CMK (cell line): ENCODE measurements around the gene UBAP1.
"Not testable (repeated sequence)": the region's sequence is repeated elsewhere in the genome, so short reads cannot be mapped to it uniquely, and the experiment has no call there.

Source experiments
- DNase-seq: peaks from one replicate; pipeline ENCODE4 v3.0.0-alpha.2; 2010; ENCODE audit warnings: low read depth

UBAP1 gene

DNA sequence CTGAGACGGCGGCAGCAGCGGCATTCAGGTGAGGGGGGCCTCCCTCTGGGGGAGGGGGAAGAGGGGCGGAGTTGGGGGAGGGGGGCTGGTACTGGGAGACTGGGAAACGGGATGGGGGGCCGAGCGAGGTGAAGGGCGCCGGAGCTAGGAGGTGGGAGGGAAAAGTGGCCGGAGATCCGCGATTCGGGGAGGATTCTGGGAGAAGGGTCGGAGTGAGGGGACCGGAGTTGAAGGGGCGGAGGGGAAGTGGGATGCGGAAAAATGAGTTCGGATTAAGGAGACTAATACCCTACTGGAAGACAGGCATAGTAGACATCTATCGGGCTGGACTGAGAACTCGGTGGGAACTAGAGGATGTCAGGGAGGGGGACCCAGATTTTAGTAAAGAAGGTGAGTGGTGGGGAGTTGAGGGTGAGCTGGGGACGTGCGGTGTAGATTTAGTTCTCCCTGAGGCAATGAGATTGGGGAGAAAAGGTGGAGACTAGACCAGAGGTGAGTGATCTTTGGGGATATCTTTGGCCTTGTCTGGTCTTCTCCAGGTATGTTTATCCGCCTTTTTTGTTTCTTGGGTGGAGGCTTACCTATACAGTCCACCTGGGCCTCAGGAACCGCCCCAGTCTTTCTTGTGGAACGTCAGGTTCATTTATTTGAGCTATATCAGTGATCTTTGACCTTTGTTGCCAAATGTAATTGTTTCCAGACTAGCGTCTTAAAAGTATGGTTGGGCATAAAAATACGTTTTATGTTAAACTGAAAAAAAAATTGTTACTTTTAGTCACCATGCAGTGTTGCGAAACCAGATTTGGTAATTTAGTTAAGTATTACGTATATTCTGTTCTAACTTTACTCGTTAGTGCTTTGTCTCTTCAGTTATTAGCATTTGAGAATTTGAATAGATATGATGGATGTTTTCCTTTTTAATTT is 632 bp downstream of the UBAP1 start:
- peak; percentile 35 for DNase-seq

DNA sequence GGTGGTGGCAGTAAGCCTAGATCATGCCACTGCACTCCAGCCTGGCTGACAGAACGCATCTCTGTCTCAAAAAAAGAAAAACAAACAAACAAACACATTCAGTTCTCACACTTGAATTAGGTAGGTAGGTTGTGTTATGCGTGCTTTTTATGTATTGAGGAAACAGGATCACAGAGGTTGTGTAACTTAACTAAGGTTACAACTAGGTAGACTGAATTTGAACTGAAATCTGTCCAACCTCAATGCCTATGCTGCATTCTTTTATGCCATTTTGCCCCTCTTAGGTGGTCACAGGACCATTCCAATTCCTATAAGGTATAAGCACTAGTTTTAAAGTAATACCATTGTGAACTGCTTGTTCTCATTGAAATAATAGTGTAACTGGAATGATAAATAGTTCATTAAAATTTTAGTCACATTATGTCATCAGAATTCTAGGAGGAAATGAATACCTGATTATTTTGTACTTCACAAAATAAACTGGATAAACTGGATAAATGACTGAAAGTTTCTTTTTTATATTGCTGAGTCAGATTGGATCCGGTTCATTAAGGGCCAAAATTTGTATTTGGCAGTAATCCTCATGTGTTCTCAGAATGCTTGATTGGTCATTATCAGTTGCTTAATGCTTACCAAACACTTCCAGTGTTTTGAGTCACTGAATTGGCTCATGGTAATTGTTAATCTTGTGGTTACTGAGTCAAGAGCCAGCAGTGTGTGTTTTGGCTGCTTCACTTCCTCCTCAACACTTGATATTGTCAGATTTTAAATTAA is 7.1 kb downstream of the UBAP1 start:
- no peak for DNase-seq

DNA sequence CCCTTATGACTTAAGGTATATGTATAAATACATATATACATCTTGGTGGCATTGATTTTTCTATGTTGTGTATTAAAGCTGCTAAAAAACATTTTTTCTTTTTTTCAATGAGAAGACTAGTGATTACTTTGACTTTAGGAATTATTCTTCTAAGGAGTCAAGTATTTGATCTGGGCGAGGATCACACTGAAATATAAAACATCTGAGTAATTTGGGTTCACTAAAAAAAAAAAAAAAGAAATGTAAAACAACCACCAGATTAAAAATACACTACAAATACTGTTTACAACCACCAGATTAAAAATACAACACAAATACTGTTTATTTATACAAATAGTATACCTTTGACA is 9.0 kb downstream of the UBAP1 start:
- DNase-seq = no peak

- DNase-seq = no peak
Observed at GRCh38 chr9:34190996-34191892, 12.4 kb downstream of the UBAP1 start.

DNA sequence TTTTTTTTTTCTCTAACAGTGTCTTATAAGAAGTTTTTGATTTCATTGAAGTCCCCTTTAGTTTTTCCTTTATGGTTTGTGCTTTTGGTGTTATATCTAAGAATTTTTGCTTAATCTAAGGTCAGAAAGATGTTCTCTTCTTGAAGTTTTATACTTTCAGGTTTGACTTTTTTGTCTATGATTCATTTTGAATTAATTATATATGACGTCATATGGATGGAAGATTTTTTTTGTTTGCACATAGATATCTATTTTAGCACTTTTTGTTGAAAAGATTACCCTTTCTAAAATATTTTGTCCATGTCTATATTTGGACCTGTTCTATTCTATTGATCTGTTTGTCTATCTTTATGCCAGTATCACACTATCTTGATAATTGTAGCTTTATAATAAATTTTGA is 16.3 kb downstream of the UBAP1 start:
- no peak for DNase-seq

DNA sequence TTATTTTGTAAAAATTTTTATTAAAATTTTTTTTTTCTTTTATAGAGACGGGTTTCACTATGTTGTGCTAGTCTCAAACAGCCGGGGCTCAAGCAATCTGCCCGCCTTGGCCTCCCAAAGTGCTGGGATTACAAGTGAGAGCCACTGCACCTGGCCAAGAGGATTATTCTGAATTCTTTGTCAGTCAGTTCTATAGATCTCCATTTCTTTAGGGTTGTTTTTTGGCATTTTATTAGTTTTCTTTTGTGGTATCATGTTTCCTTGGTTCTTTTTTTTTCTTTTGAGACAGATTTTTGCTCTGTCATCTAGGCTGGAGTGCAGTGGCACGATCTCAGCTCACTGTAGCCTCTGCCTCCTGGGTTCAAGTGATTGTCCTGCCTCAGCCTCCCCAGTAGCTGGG is 18.4 kb downstream of the UBAP1 start:
- DNase-seq = not testable (repeated sequence)

- DNase-seq = no peak
Observed at GRCh38 chr9:34197756-34198711, 19.2 kb downstream of the UBAP1 start.

GRCh38 chr9:34200092-34200491 is 21.2 kb downstream of the UBAP1 start:
- no peak for DNase-seq

DNA sequence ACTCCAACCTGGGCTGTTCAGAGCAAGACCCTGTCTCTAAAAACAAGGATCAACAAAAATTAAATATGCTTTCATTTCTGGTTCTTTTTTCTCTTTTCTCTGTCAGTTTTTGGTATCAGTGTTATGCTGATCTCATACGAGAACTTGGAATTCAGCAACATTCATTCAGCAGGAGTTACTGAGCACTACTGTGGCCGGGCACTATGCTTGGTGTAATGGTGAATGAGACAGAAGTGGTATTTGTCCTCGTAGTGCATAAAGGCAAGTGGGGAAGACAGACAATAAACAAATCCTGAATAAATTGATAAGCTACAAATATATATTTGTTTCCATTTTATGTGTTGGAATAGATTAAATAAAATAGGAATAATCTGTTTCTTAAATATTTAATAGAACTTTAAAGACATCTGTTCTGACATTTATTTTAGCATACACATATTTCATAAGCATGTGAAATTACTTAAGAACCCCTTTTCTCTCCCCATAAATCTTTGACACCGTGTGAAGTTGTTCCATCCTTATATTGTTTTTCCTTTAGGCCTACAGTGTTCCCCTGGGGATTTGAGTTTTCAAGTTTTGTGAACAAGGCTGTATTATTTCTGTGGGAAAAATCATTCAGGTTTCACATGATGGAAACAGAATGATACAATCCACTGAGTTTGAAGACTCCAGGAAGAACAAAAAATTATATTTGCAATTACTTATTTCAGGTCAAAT is 24.6 kb downstream of the UBAP1 start:
- DNase-seq = no peak

- DNase-seq = no peak
Observed at GRCh38 chr9:34203992-34204635, 25.3 kb downstream of the UBAP1 start.

GRCh38 chr9:34205102-34205501 is 26.3 kb downstream of the UBAP1 start:
- no peak for DNase-seq

DNA sequence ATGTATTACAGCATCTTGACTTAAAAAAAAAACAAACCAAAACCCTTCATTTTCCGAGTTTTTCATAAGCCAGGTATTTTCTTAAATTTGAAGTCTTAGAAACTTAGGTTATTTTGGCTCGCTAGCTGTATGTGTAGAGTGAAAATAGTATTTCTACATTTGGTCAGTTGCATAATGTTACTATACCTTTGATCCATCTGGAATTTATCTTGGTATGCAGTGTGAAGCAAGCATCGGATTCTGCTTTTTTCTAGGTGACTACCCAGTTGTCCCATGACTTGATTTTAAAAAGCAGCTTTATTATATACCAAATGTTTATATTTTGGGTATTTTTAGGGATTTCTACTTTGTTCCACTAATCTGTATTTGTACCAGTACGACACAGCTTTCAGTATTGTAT is 27.7 kb downstream of the UBAP1 start:
- no peak for DNase-seq

DNA sequence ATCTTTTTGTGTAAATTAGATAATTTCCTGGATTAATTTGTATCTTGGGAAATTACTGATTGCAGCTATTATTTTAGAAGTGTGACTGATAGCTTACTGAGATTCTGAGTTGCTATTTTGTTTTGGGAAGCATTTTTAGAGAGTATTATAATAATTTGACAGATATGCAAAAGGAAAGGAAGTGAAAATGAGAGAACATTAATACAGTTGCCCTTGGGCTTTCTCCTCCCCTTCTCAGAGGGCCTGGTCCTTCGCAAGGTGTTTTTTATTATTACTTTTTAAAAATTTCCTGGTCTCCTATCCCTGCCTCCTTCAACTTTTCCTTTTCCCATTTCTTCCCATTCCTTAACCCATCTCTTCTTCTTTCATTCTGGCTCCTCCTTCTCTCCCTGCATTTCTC is 32.6 kb downstream of the UBAP1 start:
- no peak for DNase-seq

DNA sequence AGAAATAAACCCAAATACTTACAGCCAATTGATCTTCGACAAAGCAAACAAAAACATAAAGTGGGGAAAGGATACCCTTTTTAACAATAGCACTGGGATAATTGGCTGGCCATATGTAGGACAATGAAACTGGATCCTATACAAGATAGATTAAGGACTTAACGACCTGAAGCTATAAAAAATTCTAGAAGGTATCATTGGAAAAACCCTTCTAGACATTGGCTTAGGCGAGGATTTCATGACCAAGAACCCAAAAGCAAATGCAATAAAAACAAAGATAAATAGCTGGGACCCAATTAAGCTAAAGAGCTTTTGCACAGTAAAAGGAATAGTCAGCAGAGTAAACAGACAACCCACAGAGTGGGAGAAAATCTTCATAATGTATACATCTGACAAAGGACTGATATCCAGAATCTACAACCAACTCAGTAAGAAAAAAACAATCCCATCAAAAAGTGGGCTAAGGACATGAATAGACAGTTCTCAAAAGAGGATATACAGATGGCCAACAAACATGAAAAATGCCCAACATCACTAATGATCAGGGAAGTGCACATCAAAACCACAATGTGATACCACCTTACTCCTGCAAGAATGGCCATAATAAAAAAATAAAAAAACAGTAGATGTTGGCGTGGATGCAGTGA is 35.6 kb downstream of the UBAP1 start:
- DNase-seq = not testable (repeated sequence)

- DNase-seq = no peak
Observed at GRCh38 chr9:34216325-34216724, 37.5 kb downstream of the UBAP1 start.

GRCh38 chr9:34217015-34217414 is 38.2 kb downstream of the UBAP1 start:
- not testable (repeated sequence) for DNase-seq

DNA sequence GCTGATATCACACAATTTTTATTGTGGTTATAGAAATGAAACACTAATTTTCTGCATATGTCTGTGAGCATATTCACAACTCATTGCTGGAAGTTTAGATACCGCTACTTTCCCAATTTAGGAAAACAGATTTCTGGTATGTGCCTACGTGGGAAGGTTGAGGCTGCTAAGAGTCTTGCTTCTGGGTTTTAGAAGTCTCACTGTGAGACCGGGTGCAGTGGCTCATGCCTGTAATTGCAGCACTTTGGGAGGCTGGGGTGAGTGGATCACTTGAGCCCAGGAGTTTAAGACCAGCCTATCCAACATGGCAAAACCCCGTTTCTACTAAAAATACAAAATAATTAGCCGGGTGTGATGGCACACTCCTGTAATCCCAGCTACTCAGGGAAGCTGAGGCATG is 39.6 kb downstream of the UBAP1 start:
- DNase-seq = no peak

- no peak for DNase-seq
Observed at GRCh38 chr9:34219421-34219820, 40.6 kb downstream of the UBAP1 start.

DNA sequence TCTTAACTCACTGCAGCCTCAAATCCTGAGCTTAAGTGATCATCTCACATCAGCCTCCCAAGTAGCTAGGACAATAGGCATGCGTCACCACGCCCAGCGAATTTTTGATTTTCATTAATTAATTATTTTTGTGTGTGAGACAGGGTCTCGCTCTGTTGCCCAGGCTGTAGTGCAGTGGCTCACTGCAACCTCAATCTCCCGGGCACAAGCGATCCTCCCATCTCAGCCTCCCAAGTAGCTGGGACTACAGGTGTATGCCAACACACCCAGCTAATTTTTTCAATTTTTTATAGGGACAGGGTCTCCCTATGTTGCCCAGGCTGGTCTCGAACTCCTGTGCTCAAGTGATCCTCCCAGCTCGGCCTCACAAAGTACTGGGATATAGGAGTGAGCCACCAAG is 41.4 kb downstream of the UBAP1 start:
- no peak for DNase-seq
